WTC11 (cell line): ENCODE data around the gene AMBP.

Experiments used
- CTCF ChIP-seq: fragments of 200-600 bp; IDR thresholded peaks from 2 replicates; pipeline ENCODE4 v1.8.0; 2022; ENCODE audit warnings: antibody characterized with exemption
- FOXJ3 ChIP-seq: sonication (generic); formaldehyde crosslinking; IDR thresholded peaks from 2 replicates; pipeline ENCODE4 v1.9.0; 2021; ENCODE audit warnings: missing genetic modification reagents, mild to moderate bottlenecking, borderline replicate concordance
- NR2C2 ChIP-seq: sonication (generic); formaldehyde crosslinking; IDR thresholded peaks from 2 replicates; pipeline ENCODE4 v1.8.0; 2022; ENCODE audit warnings: mild to moderate bottlenecking, missing genetic modification reagents
- ZNF121 ChIP-seq: sonication (generic); formaldehyde crosslinking; IDR thresholded peaks from 2 replicates; pipeline ENCODE4 v1.8.0; 2023; ENCODE audit warnings: missing genetic modification reagents
- ZNF281 ChIP-seq: sonication (generic); formaldehyde crosslinking; IDR thresholded peaks from 2 replicates; pipeline ENCODE4 v1.8.0; 2023; ENCODE audit warnings: mild to moderate bottlenecking, missing genetic modification reagents
- ZSCAN18 ChIP-seq: fragments of 250-450 bp; sonication (Bioruptor Pico); IDR thresholded peaks from 2 replicates; pipeline ENCODE4 v2.1.2; 2022; ENCODE audit warnings: mild to moderate bottlenecking, moderate library complexity

GRCh38 chr9:114016629-114017423 is 61.3 kb downstream of the AMBP start:
- TF ChIP-seq ZSCAN18 (CRISPR knock-in tag) = no peak
- TF ChIP-seq NR2C2 (CRISPR knock-in tag) = no peak
- TF ChIP-seq CTCF = no peak
- TF ChIP-seq ZNF281 = no peak
- no peak for TF ChIP-seq FOXJ3 (CRISPR knock-in tag)
- TF ChIP-seq ZNF121 = no peak
